ENCODE results near the gene PA2G4.

The PA2G4 gene

GRCh38 chr12:56128670-56129205 lies 24.4 kb downstream of the PA2G4 start:
- no peak for DNase-seq (ENCODE audit: low spot score)
- peaks cover 18% of the 10 kb centered on the region for H3K4me1 ChIP-seq (ENCODE audit: insufficient read depth, poor library complexity, severe bottlenecking)
- H3K36me3 ChIP-seq (ENCODE audit: low read depth) = peaks cover 39% of the 10 kb centered on the region
- TF ChIP-seq CTCF (IDR thresholded peaks at IDR 0.05; ENCODE audit: poor library complexity, severe bottlenecking) = no peak
- no peaks in the 10 kb centered on the region for H3K9me3 ChIP-seq (ENCODE audit: severe bottlenecking)
- H3K27ac ChIP-seq (ENCODE audit: poor library complexity, severe bottlenecking) = peak overlapping the region; percentile 70
- peak overlapping the region; percentile 89 for H3K4me3 ChIP-seq (ENCODE audit: severe bottlenecking)
- ATAC-seq (ENCODE audit: low read depth) = peak; percentile 4; the same call in 2 of the 3 replicates
- H3K27me3 ChIP-seq (ENCODE audit: insufficient read depth, poor library complexity, severe bottlenecking) = no peaks in the 10 kb centered on the region

GRCh38 chr12:56129206-56129941 lies 25.0 kb downstream of the PA2G4 start:
- ATAC-seq (ENCODE audit: low read depth) = peak; percentile 43
- Histone ChIP-seq H3K4me3 (ENCODE audit: severe bottlenecking) (peak overlapping the region; percentile 89), H3K36me3 (ENCODE audit: low read depth) (peaks cover 45% of the 10 kb centered on the region), H3K9me3 (ENCODE audit: severe bottlenecking) (no peaks in the 10 kb centered on the region), H3K4me1 (ENCODE audit: insufficient read depth, poor library complexity, severe bottlenecking) (peaks cover 18% of the 10 kb centered on the region), H3K27me3 (ENCODE audit: insufficient read depth, poor library complexity, severe bottlenecking) (no peaks in the 10 kb centered on the region), H3K27ac (ENCODE audit: poor library complexity, severe bottlenecking) (peak overlapping the region; percentile 70)
- no peak for TF ChIP-seq CTCF (IDR thresholded peaks at IDR 0.05; ENCODE audit: poor library complexity, severe bottlenecking)
- DNase-seq (ENCODE audit: low spot score) = no peak

GRCh38 chr12:56129942-56130495 lies 25.7 kb downstream of the PA2G4 start:
- Histone ChIP-seq H3K4me1 (ENCODE audit: insufficient read depth, poor library complexity, severe bottlenecking) (peaks cover 18% of the 10 kb centered on the region), H3K9me3 (ENCODE audit: severe bottlenecking) (no peaks in the 10 kb centered on the region), H3K4me3 (ENCODE audit: severe bottlenecking) (no peak overlapping the region), H3K36me3 (ENCODE audit: low read depth) (peaks cover 52% of the 10 kb centered on the region), H3K27me3 (ENCODE audit: insufficient read depth, poor library complexity, severe bottlenecking) (no peaks in the 10 kb centered on the region), H3K27ac (ENCODE audit: poor library complexity, severe bottlenecking) (peak overlapping the region; percentile 70)
- no peak for TF ChIP-seq CTCF (IDR thresholded peaks at IDR 0.05; ENCODE audit: poor library complexity, severe bottlenecking)
- DNase-seq (ENCODE audit: low spot score) (no peak), ATAC-seq (ENCODE audit: low read depth) (no peak)

- Histone ChIP-seq H3K27ac (ENCODE audit: poor library complexity, severe bottlenecking) (no peak overlapping the region), H3K4me1 (ENCODE audit: insufficient read depth, poor library complexity, severe bottlenecking) (peaks cover 17% of the 10 kb centered on the region), H3K27me3 (ENCODE audit: insufficient read depth, poor library complexity, severe bottlenecking) (no peaks in the 10 kb centered on the region), H3K9me3 (ENCODE audit: severe bottlenecking) (no peaks in the 10 kb centered on the region), H3K4me3 (ENCODE audit: severe bottlenecking) (no peak overlapping the region), H3K36me3 (ENCODE audit: low read depth) (peaks cover 58% of the 10 kb centered on the region)
- ATAC-seq (ENCODE audit: low read depth) (no peak), DNase-seq (ENCODE audit: low spot score) (no peak)
- no peak for TF ChIP-seq CTCF (IDR thresholded peaks at IDR 0.05; ENCODE audit: poor library complexity, severe bottlenecking)
Observed at GRCh38 chr12:56130876-56131275, 26.5 kb downstream of the PA2G4 start.

GRCh38 chr12:56134897-56135296 lies 30.5 kb downstream of the PA2G4 start:
- ATAC-seq (ENCODE audit: low read depth) (no peak), DNase-seq (ENCODE audit: low spot score) (no peak)
- Histone ChIP-seq H3K27ac (ENCODE audit: poor library complexity, severe bottlenecking) (no peak overlapping the region), H3K4me1 (ENCODE audit: insufficient read depth, poor library complexity, severe bottlenecking) (no peaks in the 10 kb centered on the region), H3K27me3 (ENCODE audit: insufficient read depth, poor library complexity, severe bottlenecking) (no peaks in the 10 kb centered on the region), H3K4me3 (ENCODE audit: severe bottlenecking) (no peak overlapping the region), H3K36me3 (ENCODE audit: low read depth) (peaks cover 97% of the 10 kb centered on the region), H3K9me3 (ENCODE audit: severe bottlenecking) (no peaks in the 10 kb centered on the region)
- no peak for TF ChIP-seq CTCF (IDR thresholded peaks at IDR 0.05; ENCODE audit: poor library complexity, severe bottlenecking)

Data from RWPE2 (cell line).